Chondrocyte (in vitro differentiated cells): ENCODE results near the gene SEMA5A. TPM values are rescaled to one million over a fixed set of nuclear protein-coding genes. Genes with fewer than 3 reads are reported as not detected.

Experiments
- DNase-seq: peaks from one replicate; pipeline ENCODE4 v3.0.0; 2021; ENCODE audit warnings: mixed read lengths, low spot score
- H3K27ac Mint-ChIP-seq: one replicate; pipeline ENCODE4 v1.8.0; 2021; ENCODE audit warnings: mild to moderate bottlenecking, moderate library complexity, mixed read lengths; ENCODE audit not compliant: unreplicated experiment
- H3K27me3 Mint-ChIP-seq: 2 replicates; pipeline ENCODE4 v1.8.0; 2021; ENCODE audit warnings: low read depth, mixed read lengths
- H3K36me3 Mint-ChIP-seq: 2 replicates; pipeline ENCODE4 v1.8.0; 2021; ENCODE audit warnings: low read depth, mixed read lengths
- H3K4me1 Mint-ChIP-seq: 2 replicates; pipeline ENCODE4 v1.8.0; 2021; ENCODE audit warnings: low read depth, mild to moderate bottlenecking, mixed read lengths
- H3K4me3 Mint-ChIP-seq: one replicate; pipeline ENCODE4 v1.8.0; 2021; ENCODE audit warnings: mild to moderate bottlenecking, moderate library complexity, mixed read lengths; ENCODE audit not compliant: unreplicated experiment
- H3K9me3 Mint-ChIP-seq: 2 replicates; pipeline ENCODE4 v1.8.0; 2021; ENCODE audit warnings: low read depth, mixed read lengths
- CTCF ChIP-seq: fragments of 200-600 bp; sonication (generic); IDR thresholded peaks from 2 replicates; pipeline ENCODE4 v1.5.0; 2021; ENCODE audit warnings: antibody characterized with exemption, mild to moderate bottlenecking, moderate library complexity
- total RNA-seq: library from RNA; stranded (reverse); gene quantifications from 3 replicates; pipeline ENCODE4 v1.2.1, GENCODE V29; 2021

The SEMA5A gene
- total RNA-seq, 1 donor from 2014 or later, result 249 TPM

DNA sequence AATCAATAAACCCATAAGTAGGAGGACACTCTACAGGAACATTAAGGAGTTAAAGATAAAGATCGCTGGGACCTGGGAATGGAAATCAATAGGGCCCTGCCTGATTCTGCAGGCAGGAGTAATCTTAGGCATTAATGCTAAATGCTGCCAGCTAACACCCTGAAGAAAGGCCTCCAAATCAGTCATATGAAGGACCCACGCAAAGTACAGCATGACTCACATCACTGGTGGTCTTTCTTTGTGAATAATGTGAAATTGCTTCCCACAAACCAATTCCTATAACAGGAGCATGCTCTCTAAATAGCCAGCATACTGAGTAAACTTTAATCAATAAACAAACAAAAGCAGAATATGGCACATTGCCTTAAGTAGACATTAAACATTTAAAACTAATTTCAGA is 172.3 kb downstream of the SEMA5A start:
- H3K9me3 Mint-ChIP-seq, result no peaks in the 10 kb centered on the region

DNA sequence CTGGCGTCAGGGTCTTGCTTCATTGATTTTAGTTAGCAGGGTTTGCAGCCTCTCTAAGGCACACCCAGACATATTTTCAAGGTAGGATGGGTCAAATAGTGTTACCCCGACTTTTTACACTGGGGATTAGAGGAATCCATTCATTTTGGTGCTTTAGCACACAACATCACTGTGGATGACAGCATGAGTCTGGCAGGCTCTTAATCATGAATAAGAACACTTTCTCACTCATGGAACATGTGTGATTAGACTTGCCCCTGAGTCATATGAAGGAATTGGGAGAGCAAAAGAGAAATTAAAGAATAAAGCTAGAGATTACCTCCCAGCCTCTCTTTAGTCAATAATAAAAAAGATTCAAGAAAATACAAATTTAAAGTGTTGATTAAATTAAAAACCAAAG is 175.6 kb downstream of the SEMA5A start:
- Mint-ChIP-seq H3K4me1 (peaks cover 9% of the 10 kb centered on the region), H3K27ac (no peak overlapping the region), H3K9me3 (peaks cover 7% of the 10 kb centered on the region), H3K36me3 (peaks cover 13% of the 10 kb centered on the region), H3K27me3 (no peaks in the 10 kb centered on the region), H3K4me3 (no peak overlapping the region)
- DNase-seq, result no peak
- no peak for TF ChIP-seq CTCF

More for the DNA sequence above, 172.3 kb downstream of the SEMA5A start:
- Mint-ChIP-seq H3K4me3 (no peak overlapping the region), H3K4me1 (peaks cover 17% of the 10 kb centered on the region), H3K36me3 (peaks cover 25% of the 10 kb centered on the region), H3K27ac (no peak overlapping the region), H3K27me3 (no peaks in the 10 kb centered on the region)
- DNase-seq, result no peak
- no peak for TF ChIP-seq CTCF

GRCh38 chr5:9365512-9365911 is 180.4 kb downstream of the SEMA5A start:
- H3K9me3 Mint-ChIP-seq, result peaks cover 10% of the 10 kb centered on the region
- no peaks in the 10 kb centered on the region for H3K27me3 Mint-ChIP-seq
- H3K27ac Mint-ChIP-seq, result peak overlapping the region; percentile 9
- TF ChIP-seq CTCF, result no peak
- H3K36me3 Mint-ChIP-seq, result peaks cover 11% of the 10 kb centered on the region
- peaks cover 26% of the 10 kb centered on the region for H3K4me1 Mint-ChIP-seq
- DNase-seq, result no peak
- H3K4me3 Mint-ChIP-seq, result no peak overlapping the region

GRCh38 chr5:9363449-9363848 is 182.4 kb downstream of the SEMA5A start:
- H3K4me3 Mint-ChIP-seq, result no peak overlapping the region
- peak overlapping the region; percentile 76 for H3K27ac Mint-ChIP-seq
- no peak for DNase-seq
- H3K27me3 Mint-ChIP-seq, result no peaks in the 10 kb centered on the region
- H3K4me1 Mint-ChIP-seq, result peaks cover 46% of the 10 kb centered on the region
- peaks cover 9% of the 10 kb centered on the region for H3K36me3 Mint-ChIP-seq
- TF ChIP-seq CTCF, result no peak
- H3K9me3 Mint-ChIP-seq, result peaks cover 9% of the 10 kb centered on the region

DNA sequence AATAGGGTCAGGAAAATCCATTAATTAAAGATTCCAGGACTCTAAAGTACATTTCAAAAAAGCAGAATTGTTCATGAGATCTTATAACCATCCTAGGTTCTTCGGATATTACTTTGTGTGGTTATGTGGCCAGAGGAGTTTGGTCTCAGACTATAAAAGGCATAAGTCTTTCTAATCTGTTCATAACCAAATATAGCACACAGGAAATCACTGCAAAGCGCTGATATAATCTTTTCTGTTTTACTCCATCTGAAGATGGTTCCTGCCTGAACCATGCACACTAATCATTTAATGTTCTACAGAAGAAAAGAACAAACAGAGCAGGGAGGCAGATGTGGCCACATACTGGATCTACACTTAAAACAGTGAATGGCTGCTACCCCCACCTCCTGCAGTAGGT is 182.8 kb downstream of the SEMA5A start:
- H3K4me3 Mint-ChIP-seq, result no peak overlapping the region
- no peaks in the 10 kb centered on the region for H3K27me3 Mint-ChIP-seq
- peaks cover 13% of the 10 kb centered on the region for H3K36me3 Mint-ChIP-seq
- H3K4me1 Mint-ChIP-seq, result peaks cover 50% of the 10 kb centered on the region
- no peak for TF ChIP-seq CTCF
- H3K9me3 Mint-ChIP-seq, result peaks cover 7% of the 10 kb centered on the region
- H3K27ac Mint-ChIP-seq, result peak overlapping the region; percentile 76
- no peak for DNase-seq
